Sigmoid colon (tissue), 4 donors: ENCODE data around the gene CDH15.

Source experiments
- POLR2A ChIP-seq, 2 donors: fragments of 450-650 bp; IDR thresholded peaks; one replicate each; pipeline ENCODE4 v1.6.1; 2016; ENCODE audit warnings: antibody characterized with exemption in 2 of 2, mild to moderate bottlenecking in 2 of 2, moderate library complexity in 2 of 2
- POLR2AphosphoS5 ChIP-seq, 4 donors: sonication (generic); formaldehyde crosslinking; IDR thresholded peaks; one replicate each; pipeline ENCODE4 v1.6.1; 2017; ENCODE audit warnings: antibody characterized with exemption in 4 of 4
- TF ChIP-seq, protein P1 (sequence below), 4 experiments: fragments of 450-650 bp in 3 of 4; fragments of 200-600 bp in 1 of 4; IDR thresholded peaks; one replicate each; pipeline ENCODE4 v1.5.1; 2016 to 2019; ENCODE audit warnings: antibody characterized with exemption in 4 of 4, mild to moderate bottlenecking in 3 of 4, moderate library complexity in 2 of 4

DNA sequence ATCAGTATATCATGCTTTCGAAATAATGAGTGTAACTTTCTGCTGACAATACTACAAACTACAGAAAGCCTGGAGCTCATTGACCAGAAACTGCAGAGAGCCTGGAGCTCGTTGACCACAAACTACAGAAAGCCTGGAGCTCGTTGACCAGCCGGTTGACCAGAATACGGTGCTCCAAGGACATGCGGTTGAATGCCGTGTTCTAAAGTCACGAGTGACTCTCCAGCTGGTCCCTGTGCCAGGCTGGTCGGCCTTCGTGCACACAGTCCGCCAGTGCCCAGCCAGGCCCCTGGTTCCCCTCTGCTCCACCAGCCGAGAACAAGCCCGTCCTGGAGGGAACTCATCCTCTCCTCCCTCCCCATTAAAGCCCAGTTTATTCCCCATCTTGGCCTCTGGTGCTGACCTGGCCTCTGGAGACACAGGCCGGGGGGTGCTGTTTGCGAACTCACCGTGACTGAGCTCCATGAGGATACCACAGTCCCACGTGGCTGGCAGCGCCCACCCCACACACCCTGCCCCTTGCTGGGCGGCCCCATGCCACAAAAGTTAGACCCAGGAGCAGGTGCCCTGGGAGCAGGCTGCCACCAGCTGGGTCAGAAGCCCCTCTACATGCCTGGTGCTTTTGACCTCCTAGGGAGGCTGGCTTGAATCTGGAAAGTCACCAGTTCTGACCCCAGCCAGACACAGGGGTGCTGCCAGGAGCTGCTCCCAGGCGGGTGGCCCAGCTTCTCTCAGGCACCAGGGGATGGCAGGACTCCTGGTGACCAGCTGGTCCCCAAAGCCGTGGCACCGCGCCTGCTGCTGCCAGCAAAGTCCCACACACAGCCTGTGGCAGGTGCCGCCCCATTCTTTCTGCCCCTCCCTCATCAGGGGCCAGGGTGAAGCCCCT is 15.5 kb upstream of the CDH15 start:
- TF ChIP-seq, protein P1, sequence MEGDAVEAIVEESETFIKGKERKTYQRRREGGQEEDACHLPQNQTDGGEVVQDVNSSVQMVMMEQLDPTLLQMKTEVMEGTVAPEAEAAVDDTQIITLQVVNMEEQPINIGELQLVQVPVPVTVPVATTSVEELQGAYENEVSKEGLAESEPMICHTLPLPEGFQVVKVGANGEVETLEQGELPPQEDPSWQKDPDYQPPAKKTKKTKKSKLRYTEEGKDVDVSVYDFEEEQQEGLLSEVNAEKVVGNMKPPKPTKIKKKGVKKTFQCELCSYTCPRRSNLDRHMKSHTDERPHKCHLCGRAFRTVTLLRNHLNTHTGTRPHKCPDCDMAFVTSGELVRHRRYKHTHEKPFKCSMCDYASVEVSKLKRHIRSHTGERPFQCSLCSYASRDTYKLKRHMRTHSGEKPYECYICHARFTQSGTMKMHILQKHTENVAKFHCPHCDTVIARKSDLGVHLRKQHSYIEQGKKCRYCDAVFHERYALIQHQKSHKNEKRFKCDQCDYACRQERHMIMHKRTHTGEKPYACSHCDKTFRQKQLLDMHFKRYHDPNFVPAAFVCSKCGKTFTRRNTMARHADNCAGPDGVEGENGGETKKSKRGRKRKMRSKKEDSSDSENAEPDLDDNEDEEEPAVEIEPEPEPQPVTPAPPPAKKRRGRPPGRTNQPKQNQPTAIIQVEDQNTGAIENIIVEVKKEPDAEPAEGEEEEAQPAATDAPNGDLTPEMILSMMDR (IDR thresholded peaks at IDR 0.05) = no peak
- no peak for TF ChIP-seq POLR2AphosphoS5 (IDR thresholded peaks at IDR 0.05)
- TF ChIP-seq POLR2A (IDR thresholded peaks at IDR 0.05) = no peak
